H1 (cell line): ENCODE results near the gene WDR81. TPM values are rescaled to one million over a fixed set of nuclear protein-coding genes. Genes with fewer than 3 reads are reported as not detected.

Experiments used
- GTF2F1 ChIP-seq: IDR thresholded peaks from 2 replicates; pipeline ENCODE4 v1.6.1; 2012; ENCODE audit warnings: low read depth, low read length, improper control_type of control experiment, borderline replicate concordance
- polyA plus RNA-seq, 7 experiments: library from polyadenylated mRNA; depleted of rRNA in 3 of 7; stranded (reverse) in 5 of 7; unstranded in 2 of 7; fragments of >200 nt in 5 of 7; fragments of 200-250 nt in 2 of 7; gene quantifications; 1 replicate in 5 of 7; 2 replicates in 1 of 7; 4 replicates in 1 of 7; pipeline versions ENCODE4 v1.2.1 to v1.2.3, GENCODE V29; 2011 to 2013; ENCODE audit warnings: missing spikeins in 2 of 7, mixed read lengths in 2 of 7
- total RNA-seq: library from RNA; stranded (reverse); fragmentation: NEBNext Ultra II Directional; extraction: Animal tissue kit (Norgen Biotek cat#: 25700); gene quantifications from 2 replicates; pipeline ENCODE4 v1.2.1, GENCODE V29; 2021
- TF ChIP-seq, protein P1 (sequence below): fragments of 300-600 bp; sonication (generic); IDR thresholded peaks from 2 replicates; pipeline ENCODE4 v1.7.1; 2012; ENCODE audit warnings: low read length, moderate library complexity, mild to moderate bottlenecking, inconsistent platforms; ENCODE audit not compliant: insufficient replicate concordance

WDR81 gene
- total and polyA plus RNA-seq, 2 of the 8 experiments (the other 6 are each of a cell fraction or from before 2014, with no cell fraction given): 9.1 to 12.3 TPM

DNA sequence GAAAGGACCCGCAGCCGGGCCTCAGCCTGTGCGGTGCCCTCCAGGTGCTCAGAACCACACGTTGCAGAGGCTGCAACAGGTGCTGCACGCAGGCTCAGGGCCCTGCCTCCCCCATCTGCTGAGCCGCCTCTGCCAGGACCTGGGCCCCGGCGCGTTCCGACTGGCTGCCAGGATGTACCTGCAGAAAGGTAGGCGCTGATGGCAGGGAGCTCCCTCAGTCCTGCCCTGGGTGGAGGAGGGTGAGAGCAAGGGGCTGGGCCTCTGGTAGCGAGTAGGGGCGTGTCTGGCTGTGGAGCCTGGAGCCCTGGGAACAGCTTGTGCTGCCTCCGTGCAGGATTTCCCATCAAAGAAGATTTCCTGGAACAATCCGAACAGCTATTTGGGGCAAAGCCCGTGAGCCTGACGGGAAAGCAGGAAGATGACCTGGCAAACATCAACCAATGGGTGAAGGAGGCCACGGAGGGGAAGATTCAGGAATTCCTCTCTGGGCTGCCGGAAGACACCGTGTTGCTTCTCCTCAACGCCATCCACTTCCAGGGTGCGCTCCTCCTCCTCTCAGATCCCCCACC is 22.6 kb downstream of the WDR81 start (continued):
- TF ChIP-seq, protein P1, sequence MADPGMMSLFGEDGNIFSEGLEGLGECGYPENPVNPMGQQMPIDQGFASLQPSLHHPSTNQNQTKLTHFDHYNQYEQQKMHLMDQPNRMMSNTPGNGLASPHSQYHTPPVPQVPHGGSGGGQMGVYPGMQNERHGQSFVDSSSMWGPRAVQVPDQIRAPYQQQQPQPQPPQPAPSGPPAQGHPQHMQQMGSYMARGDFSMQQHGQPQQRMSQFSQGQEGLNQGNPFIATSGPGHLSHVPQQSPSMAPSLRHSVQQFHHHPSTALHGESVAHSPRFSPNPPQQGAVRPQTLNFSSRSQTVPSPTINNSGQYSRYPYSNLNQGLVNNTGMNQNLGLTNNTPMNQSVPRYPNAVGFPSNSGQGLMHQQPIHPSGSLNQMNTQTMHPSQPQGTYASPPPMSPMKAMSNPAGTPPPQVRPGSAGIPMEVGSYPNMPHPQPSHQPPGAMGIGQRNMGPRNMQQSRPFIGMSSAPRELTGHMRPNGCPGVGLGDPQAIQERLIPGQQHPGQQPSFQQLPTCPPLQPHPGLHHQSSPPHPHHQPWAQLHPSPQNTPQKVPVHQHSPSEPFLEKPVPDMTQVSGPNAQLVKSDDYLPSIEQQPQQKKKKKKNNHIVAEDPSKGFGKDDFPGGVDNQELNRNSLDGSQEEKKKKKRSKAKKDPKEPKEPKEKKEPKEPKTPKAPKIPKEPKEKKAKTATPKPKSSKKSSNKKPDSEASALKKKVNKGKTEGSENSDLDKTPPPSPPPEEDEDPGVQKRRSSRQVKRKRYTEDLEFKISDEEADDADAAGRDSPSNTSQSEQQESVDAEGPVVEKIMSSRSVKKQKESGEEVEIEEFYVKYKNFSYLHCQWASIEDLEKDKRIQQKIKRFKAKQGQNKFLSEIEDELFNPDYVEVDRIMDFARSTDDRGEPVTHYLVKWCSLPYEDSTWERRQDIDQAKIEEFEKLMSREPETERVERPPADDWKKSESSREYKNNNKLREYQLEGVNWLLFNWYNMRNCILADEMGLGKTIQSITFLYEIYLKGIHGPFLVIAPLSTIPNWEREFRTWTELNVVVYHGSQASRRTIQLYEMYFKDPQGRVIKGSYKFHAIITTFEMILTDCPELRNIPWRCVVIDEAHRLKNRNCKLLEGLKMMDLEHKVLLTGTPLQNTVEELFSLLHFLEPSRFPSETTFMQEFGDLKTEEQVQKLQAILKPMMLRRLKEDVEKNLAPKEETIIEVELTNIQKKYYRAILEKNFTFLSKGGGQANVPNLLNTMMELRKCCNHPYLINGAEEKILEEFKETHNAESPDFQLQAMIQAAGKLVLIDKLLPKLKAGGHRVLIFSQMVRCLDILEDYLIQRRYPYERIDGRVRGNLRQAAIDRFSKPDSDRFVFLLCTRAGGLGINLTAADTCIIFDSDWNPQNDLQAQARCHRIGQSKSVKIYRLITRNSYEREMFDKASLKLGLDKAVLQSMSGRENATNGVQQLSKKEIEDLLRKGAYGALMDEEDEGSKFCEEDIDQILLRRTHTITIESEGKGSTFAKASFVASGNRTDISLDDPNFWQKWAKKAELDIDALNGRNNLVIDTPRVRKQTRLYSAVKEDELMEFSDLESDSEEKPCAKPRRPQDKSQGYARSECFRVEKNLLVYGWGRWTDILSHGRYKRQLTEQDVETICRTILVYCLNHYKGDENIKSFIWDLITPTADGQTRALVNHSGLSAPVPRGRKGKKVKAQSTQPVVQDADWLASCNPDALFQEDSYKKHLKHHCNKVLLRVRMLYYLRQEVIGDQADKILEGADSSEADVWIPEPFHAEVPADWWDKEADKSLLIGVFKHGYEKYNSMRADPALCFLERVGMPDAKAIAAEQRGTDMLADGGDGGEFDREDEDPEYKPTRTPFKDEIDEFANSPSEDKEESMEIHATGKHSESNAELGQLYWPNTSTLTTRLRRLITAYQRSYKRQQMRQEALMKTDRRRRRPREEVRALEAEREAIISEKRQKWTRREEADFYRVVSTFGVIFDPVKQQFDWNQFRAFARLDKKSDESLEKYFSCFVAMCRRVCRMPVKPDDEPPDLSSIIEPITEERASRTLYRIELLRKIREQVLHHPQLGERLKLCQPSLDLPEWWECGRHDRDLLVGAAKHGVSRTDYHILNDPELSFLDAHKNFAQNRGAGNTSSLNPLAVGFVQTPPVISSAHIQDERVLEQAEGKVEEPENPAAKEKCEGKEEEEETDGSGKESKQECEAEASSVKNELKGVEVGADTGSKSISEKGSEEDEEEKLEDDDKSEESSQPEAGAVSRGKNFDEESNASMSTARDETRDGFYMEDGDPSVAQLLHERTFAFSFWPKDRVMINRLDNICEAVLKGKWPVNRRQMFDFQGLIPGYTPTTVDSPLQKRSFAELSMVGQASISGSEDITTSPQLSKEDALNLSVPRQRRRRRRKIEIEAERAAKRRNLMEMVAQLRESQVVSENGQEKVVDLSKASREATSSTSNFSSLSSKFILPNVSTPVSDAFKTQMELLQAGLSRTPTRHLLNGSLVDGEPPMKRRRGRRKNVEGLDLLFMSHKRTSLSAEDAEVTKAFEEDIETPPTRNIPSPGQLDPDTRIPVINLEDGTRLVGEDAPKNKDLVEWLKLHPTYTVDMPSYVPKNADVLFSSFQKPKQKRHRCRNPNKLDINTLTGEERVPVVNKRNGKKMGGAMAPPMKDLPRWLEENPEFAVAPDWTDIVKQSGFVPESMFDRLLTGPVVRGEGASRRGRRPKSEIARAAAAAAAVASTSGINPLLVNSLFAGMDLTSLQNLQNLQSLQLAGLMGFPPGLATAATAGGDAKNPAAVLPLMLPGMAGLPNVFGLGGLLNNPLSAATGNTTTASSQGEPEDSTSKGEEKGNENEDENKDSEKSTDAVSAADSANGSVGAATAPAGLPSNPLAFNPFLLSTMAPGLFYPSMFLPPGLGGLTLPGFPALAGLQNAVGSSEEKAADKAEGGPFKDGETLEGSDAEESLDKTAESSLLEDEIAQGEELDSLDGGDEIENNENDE: no peak
- TF ChIP-seq GTF2F1: no peak
